Endothelial cell of umbilical vein (primary cell): ENCODE measurements around the gene B4GALT5. TPM values are rescaled to one million over a fixed set of nuclear protein-coding genes. Genes with fewer than 3 reads are reported as not detected.

Source experiments
- BruUV-seq: library from RNA; stranded (reverse); fragments of 400-500 nt; replicated peaks from 2 replicates; lab custom pipeline; 2021; lab: Mats Ljungman, UMichigan
- CTCF ChIA-PET: fragments of 300-600, 350-600 bp; sonication (Branson Sonifier 250); formaldehyde crosslinking; loops from one replicate; lab custom pipeline; 2021; ENCODE audit warnings: antibody characterized with exemption, inconsistent platforms; lab: Charles Lee
- POLR2A ChIA-PET: fragments of 300-600, 350-600 bp; sonication (Branson Sonifier 250); formaldehyde crosslinking; loops from one replicate; lab custom pipeline; 2021; ENCODE audit warnings: antibody characterized with exemption, inconsistent platforms; lab: Charles Lee
- DNase-seq: peaks from one replicate; pipeline ENCODE4 v3.0.0-alpha.2; 2011; ENCODE audit warnings: low read depth, low spot score
- FAIRE-seq: peaks from 2 replicates; lab custom pipeline; 2011; peaks lifted over from hg19 to GRCh38; lab: Jason Lieb, UNC
- H2AFZ ChIP-seq: 2 replicates; pipeline ENCODE4 v1.6.0; 2012; ENCODE audit warnings: low read depth, low read length, control low read depth, inconsistent platforms
- H3K27ac ChIP-seq: 2 replicates; pipeline ENCODE4 v1.5.1; 2011; ENCODE audit warnings: low read depth, mild to moderate bottlenecking, control low read depth, low read length, moderate library complexity; ENCODE audit not compliant: insufficient read depth
- H3K27me3 ChIP-seq, 2 experiments: 2 replicates each; pipeline versions ENCODE4 v1.6.0 to v1.6.1; 2011; ENCODE audit warnings: low read length in 2 of 2, mixed read lengths in 1 of 2; ENCODE audit not compliant: control insufficient read depth in 2 of 2, insufficient read depth in 2 of 2
- H3K36me3 ChIP-seq, 2 experiments: 2 replicates in 1 of 2; 3 replicates in 1 of 2; pipeline ENCODE4 v1.5.1; 2011; ENCODE audit warnings: low read length in 2 of 2, mild to moderate bottlenecking in 1 of 2, moderate library complexity in 1 of 2; ENCODE audit not compliant: control insufficient read depth in 2 of 2, insufficient read depth in 2 of 2; ENCODE audit errors: extremely low read depth in 1 of 2
- H3K4me1 ChIP-seq: 3 replicates; pipeline ENCODE4 v1.5.1; 2011; ENCODE audit warnings: mild to moderate bottlenecking, low read length; ENCODE audit not compliant: control insufficient read depth, insufficient read depth; ENCODE audit errors: extremely low read depth
- H3K4me2 ChIP-seq: 2 replicates; pipeline ENCODE4 v1.6.1; 2011; ENCODE audit warnings: low read length, control low read depth, mixed read lengths; ENCODE audit not compliant: insufficient read depth
- H3K4me3 ChIP-seq, 3 experiments: fragments of 200-600 bp in 1 of 3; sonication (generic), shearing (Covaris generic) in 1 of 3; replicated peaks in 1 of 3; 2 replicates each; pipeline ENCODE4 v1.5.1; 2011 to 2016; ENCODE audit warnings: control low read depth in 3 of 3, low read length in 3 of 3, mild to moderate bottlenecking in 2 of 3, inconsistent platforms in 1 of 3, low read depth in 1 of 3, moderate library complexity in 1 of 3; ENCODE audit not compliant: insufficient read depth in 1 of 3
- H3K79me2 ChIP-seq: 2 replicates; pipeline ENCODE4 v1.6.0; 2012; ENCODE audit warnings: low read length, inconsistent platforms; ENCODE audit not compliant: control insufficient read depth, insufficient read depth
- H3K9ac ChIP-seq: replicated peaks from 2 replicates; pipeline ENCODE3; 2011; ENCODE audit warnings: low read length, control low read depth; ENCODE audit not compliant: insufficient read depth; ENCODE audit errors: extremely low read depth
- H3K9me1 ChIP-seq: replicated peaks from 3 replicates; pipeline ENCODE4 v1.6.0; 2011; ENCODE audit warnings: mild to moderate bottlenecking, low read length; ENCODE audit not compliant: control insufficient read depth, insufficient read depth; ENCODE audit errors: extremely low read depth
- H3K9me3 ChIP-seq: replicated peaks from 2 replicates; pipeline ENCODE4 v1.5.1; 2012; ENCODE audit warnings: low read length, inconsistent platforms; ENCODE audit not compliant: control insufficient read depth, insufficient read depth
- H4K20me1 ChIP-seq: replicated peaks from 2 replicates; pipeline ENCODE3; 2011; ENCODE audit warnings: mild to moderate bottlenecking, low read length; ENCODE audit not compliant: control insufficient read depth, insufficient read depth; ENCODE audit errors: extremely low read depth
- FOS ChIP-seq: IDR thresholded peaks from 2 replicates; pipeline ENCODE4 v1.6.1; 2011; ENCODE audit warnings: mild to moderate bottlenecking, low read length, moderate library complexity, borderline replicate concordance; ENCODE audit not compliant: insufficient read depth
- GATA2 ChIP-seq: IDR thresholded peaks from 2 replicates; pipeline ENCODE4 v1.7.0; 2011; ENCODE audit warnings: low read depth, mild to moderate bottlenecking, moderate library complexity, mixed read lengths, low read length; ENCODE audit not compliant: insufficient read length, insufficient read depth
- JUN ChIP-seq: IDR thresholded peaks from 2 replicates; pipeline ENCODE4 v1.6.1; 2011; ENCODE audit warnings: borderline replicate concordance, low read depth; ENCODE audit not compliant: insufficient read length, insufficient read depth
- POLR2AphosphoS5 ChIP-seq: IDR thresholded peaks from 2 replicates; pipeline ENCODE4 v1.6.1; 2012; ENCODE audit warnings: low read depth, mild to moderate bottlenecking, control low read depth, low read length, moderate library complexity; ENCODE audit not compliant: insufficient read depth
- dilution Hi-C: fragments of 300-500 bp; cut with MboI; formaldehyde crosslinking; loops from one replicate; pipeline ENCODE4 v1.15.0; 2019; ENCODE audit warnings: low sequenced_read_pairs; ENCODE audit not compliant: extremely low pct_ligation_motif_present
- intact Hi-C: fragments of 100-400 bp; cut with micrococcal nuclease; formaldehyde crosslinking; loops from one replicate; pipeline ENCODE4 v1.10.0; 2022
- polyA plus RNA-seq, 4 experiments: library from polyadenylated mRNA; depleted of rRNA in 3 of 4; stranded (reverse) in 3 of 4; unstranded in 1 of 4; fragments of >200 nt; gene quantifications; 2 replicates each; pipeline versions ENCODE4 v1.2.1 to v1.2.3, GENCODE V29; 2011 to 2012; ENCODE audit warnings: missing spikeins in 1 of 4
- total RNA-seq: library from RNA; stranded (reverse); gene quantifications from 2 replicates; pipeline ENCODE4 v1.2.3, GENCODE V29; 2021
- TF ChIP-seq, protein P1 (sequence below): IDR thresholded peaks from 2 replicates; pipeline ENCODE4 v1.6.1; 2011; ENCODE audit not compliant: insufficient read depth, insufficient read length
- TF ChIP-seq, protein P2 (sequence below), 2 donors: IDR thresholded peaks; 1 replicate in 1 of 2; 2 replicates in 1 of 2; pipeline ENCODE4 v1.5.1; 2011; ENCODE audit warnings: low read length in 2 of 2, mild to moderate bottlenecking in 2 of 2, moderate library complexity in 2 of 2, control low read depth in 1 of 2, inconsistent platforms in 1 of 2, low read depth in 1 of 2; ENCODE audit not compliant: insufficient read depth in 1 of 2; ENCODE audit errors: extremely low read depth in 1 of 2

The B4GALT5 gene
- total and polyA plus RNA-seq, 2 donors (not counting 3 experiments of a cell fraction or from before 2014, with no cell fraction given), result 54.4 to 70.1 TPM

DNA sequence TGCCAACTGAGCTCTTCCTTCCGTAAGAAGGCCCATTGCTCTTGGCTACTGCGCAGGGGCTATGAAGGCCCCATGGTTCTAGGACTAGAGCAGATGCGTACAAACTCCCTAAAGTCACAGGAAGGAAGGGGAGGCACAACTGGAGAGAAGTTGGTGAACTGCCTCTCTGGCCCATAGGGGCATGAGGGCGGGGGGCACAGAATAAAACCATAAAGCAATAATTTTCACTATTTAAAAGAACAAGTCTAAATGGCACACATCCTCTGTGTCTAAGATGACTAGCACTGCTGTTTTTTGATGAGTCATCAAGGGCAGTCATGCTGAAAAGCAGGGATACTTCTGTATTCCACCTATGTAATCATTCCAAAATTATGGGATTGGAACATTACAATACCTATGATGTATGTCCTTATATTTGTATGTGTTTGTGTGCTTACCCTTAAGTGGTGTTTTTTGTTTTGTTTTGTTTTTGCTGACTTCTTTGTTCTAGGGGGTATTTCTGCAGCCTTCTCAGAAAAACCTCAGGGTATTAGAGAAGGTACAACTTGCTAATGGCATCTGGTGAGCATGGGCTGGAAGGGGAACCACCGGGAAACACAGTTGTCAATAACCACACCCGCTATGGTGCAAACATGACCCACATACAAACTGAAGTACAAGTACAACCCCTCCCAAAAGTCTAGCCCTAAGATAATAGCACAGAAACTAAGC is 36.9 kb downstream of the B4GALT5 start:
- peaks cover 0 to 2% of the 10 kb centered on the region in 2 experiments for H3K36me3 ChIP-seq
- H3K79me2 ChIP-seq, result peaks cover 95% of the 10 kb centered on the region
- peaks cover 17% of the 10 kb centered on the region for H3K4me1 ChIP-seq
- no peak overlapping the region for H3K27ac ChIP-seq
- FAIRE-seq, result peak; percentile 67
- dilution Hi-C loops, result no loop called here
- H2AFZ ChIP-seq, result no peak overlapping the region
- H3K4me2 ChIP-seq, result peak overlapping the region; percentile 20
- intact Hi-C loops, result no loop called here
- H3K9me1 ChIP-seq, result no peaks in the 10 kb centered on the region
- TF ChIP-seq POLR2AphosphoS5, result no peak
- TF ChIP-seq FOS, result peak; percentile 80
- no peak for TF ChIP-seq GATA2
- TF ChIP-seq, protein P1, sequence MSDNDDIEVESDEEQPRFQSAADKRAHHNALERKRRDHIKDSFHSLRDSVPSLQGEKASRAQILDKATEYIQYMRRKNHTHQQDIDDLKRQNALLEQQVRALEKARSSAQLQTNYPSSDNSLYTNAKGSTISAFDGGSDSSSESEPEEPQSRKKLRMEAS, result no peak
- TF ChIP-seq JUN, result peak; percentile 85
- TF ChIP-seq, protein P2, sequence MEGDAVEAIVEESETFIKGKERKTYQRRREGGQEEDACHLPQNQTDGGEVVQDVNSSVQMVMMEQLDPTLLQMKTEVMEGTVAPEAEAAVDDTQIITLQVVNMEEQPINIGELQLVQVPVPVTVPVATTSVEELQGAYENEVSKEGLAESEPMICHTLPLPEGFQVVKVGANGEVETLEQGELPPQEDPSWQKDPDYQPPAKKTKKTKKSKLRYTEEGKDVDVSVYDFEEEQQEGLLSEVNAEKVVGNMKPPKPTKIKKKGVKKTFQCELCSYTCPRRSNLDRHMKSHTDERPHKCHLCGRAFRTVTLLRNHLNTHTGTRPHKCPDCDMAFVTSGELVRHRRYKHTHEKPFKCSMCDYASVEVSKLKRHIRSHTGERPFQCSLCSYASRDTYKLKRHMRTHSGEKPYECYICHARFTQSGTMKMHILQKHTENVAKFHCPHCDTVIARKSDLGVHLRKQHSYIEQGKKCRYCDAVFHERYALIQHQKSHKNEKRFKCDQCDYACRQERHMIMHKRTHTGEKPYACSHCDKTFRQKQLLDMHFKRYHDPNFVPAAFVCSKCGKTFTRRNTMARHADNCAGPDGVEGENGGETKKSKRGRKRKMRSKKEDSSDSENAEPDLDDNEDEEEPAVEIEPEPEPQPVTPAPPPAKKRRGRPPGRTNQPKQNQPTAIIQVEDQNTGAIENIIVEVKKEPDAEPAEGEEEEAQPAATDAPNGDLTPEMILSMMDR (IDR thresholded peaks at IDR 0.05; ENCODE audit: extremely low read depth in 1 of 2, insufficient read depth in 1 of 2, low read depth in 1 of 2, low read length in 2 of 2), result no peak
- ChIA-PET CTCF (interaction anchor here (0.6 to 2.0 kb wide), 3 partner anchors 15 to 169 kb away, joined by 3 to 7 read pairs (median 5); no protein-coding TSS in a partner anchor), POLR2A (no interaction called here)
- peaks cover 13% of the 10 kb centered on the region for H4K20me1 ChIP-seq
- DNase-seq, result peak; percentile 45
- H3K4me3 ChIP-seq, result no peak overlapping the region
- BruUV-seq, result no TSS peak
- no peaks in the 10 kb centered on the region for H3K9me3 ChIP-seq
- no peak overlapping the region for H3K9ac ChIP-seq
- no peaks in the 10 kb centered on the region for H3K27me3 ChIP-seq
